ENCODE measurements around the gene IBA57. TPM values are rescaled to one million over a fixed set of nuclear protein-coding genes. Genes with fewer than 3 reads are reported as not detected.

Gene IBA57
- total RNA-seq, 3 donors from 2014 or later: 11.5 to 12.9 (median 11.8) TPM

- peaks cover 18% of the 10 kb centered on the region for H3K4me1 ChIP-seq (ENCODE audit: low read depth)
- no peak for ATAC-seq
Observed at GRCh38 chr1:228164561-228165371, 838 bp upstream of the IBA57 start.

GRCh38 chr1:228166170-228166936 lies 749 bp downstream of the IBA57 start:
- Histone ChIP-seq H3K4me3 (peak overlapping the region; percentile 44), H3K36me3 (ENCODE audit: low read depth) (no peaks in the 10 kb centered on the region), H3K4me1 (ENCODE audit: low read depth) (peaks cover 18% of the 10 kb centered on the region), H3K9me3 (no peaks in the 10 kb centered on the region)
- ATAC-seq: peak; percentile 49
- peak in 2 of 3 donors; percentile 77 to 84 for DNase-seq
- intact Hi-C loops (cut with DNase I, micrococcal nuclease): no loop called here
- TF ChIP-seq CTCF (IDR thresholded peaks at IDR 0.05): no peak

More at GRCh38 chr1:228164561-228165371, 838 bp upstream of the IBA57 start:
- intact Hi-C loops (cut with DNase I, micrococcal nuclease): no loop called here
- Histone ChIP-seq H3K36me3 (ENCODE audit: low read depth) (no peaks in the 10 kb centered on the region), H3K4me3 (no peak overlapping the region), H3K9me3 (no peaks in the 10 kb centered on the region)
- TF ChIP-seq CTCF (IDR thresholded peaks at IDR 0.05): no peak
- DNase-seq: peak; percentile 47 to 60 (median 51)

- Histone ChIP-seq H3K9me3 (no peaks in the 10 kb centered on the region), H3K36me3 (ENCODE audit: low read depth) (no peaks in the 10 kb centered on the region), H3K4me3 (no peak overlapping the region), H3K4me1 (ENCODE audit: low read depth) (peaks cover 14% of the 10 kb centered on the region)
- no peak for TF ChIP-seq CTCF (IDR thresholded peaks at IDR 0.05)
- DNase-seq: peak in 1 of 3 donors; percentile 30
- intact Hi-C loops (cut with DNase I, micrococcal nuclease): no loop called here
- ATAC-seq: no peak
Observed at GRCh38 chr1:228168563-228169270, 3.1 kb downstream of the IBA57 start.

- no peak for TF ChIP-seq CTCF (IDR thresholded peaks at IDR 0.05)
- DNase-seq (no peak), ATAC-seq (no peak)
- intact Hi-C loops (cut with DNase I, micrococcal nuclease): no loop called here
- Histone ChIP-seq H3K36me3 (ENCODE audit: low read depth) (no peaks in the 10 kb centered on the region), H3K4me3 (no peak overlapping the region), H3K4me1 (ENCODE audit: low read depth) (peaks cover 14% of the 10 kb centered on the region), H3K9me3 (no peaks in the 10 kb centered on the region)
Observed at GRCh38 chr1:228169345-228169744, 3.7 kb downstream of the IBA57 start.

GRCh38 chr1:228170666-228171065 lies 5.1 kb downstream of the IBA57 start:
- Histone ChIP-seq H3K36me3 (ENCODE audit: low read depth) (no peaks in the 10 kb centered on the region), H3K4me3 (no peak overlapping the region), H3K9me3 (no peaks in the 10 kb centered on the region), H3K4me1 (ENCODE audit: low read depth) (peaks cover 9% of the 10 kb centered on the region)
- TF ChIP-seq CTCF (IDR thresholded peaks at IDR 0.05): no peak
- intact Hi-C loops (cut with DNase I, micrococcal nuclease): no loop called here
- ATAC-seq (no peak), DNase-seq (peak in 1 of 3 donors; percentile 12)

All from mucosa of descending colon (tissue), 3 donors.